ENCODE data around the gene TNFRSF1A. TPM values are rescaled to one million over a fixed set of nuclear protein-coding genes. Genes with fewer than 3 reads are reported as not detected.

Gene TNFRSF1A
- 79.1 and 222 TPM in 2 replicates for total RNA-seq (ENCODE audit: low replicate concordance)
- long read RNA-seq, transcript TNFRSF1A-201 (10 exons, 2,223 nt), result major isoform, 25 of 42 reads
- long read RNA-seq, partial matches to known transcripts, result 9 of 42 reads
- long read RNA-seq, other reads (novel, unspliced or antisense), result 6 of 42 reads

GRCh38 chr12:6341417-6342139, at the start of gene TNFRSF1A:
TNFRSF1A (minus strand) TSS chr12:6342076; CDS start chr12:6341814, 262 bp downstream.
- no peak for DNase-seq (ENCODE audit: extremely low spot score, unreplicated experiment)

GRCh38 chr12:6391013-6391412, 49.1 kb upstream of the TNFRSF1A start:
- peaks cover 4% of the 10 kb centered on the region for H3K4me1 Mint-ChIP-seq (ENCODE audit: unreplicated experiment)
- no peaks in the 10 kb centered on the region for H3K9me3 Mint-ChIP-seq
- H3K27ac Mint-ChIP-seq, result peak overlapping the region; percentile 98
- peaks cover 3% of the 10 kb centered on the region for H3K27me3 Mint-ChIP-seq
- no peak for TF ChIP-seq CTCF (conservative IDR thresholded peaks at IDR 0.05)
- DNase-seq (ENCODE audit: extremely low spot score, unreplicated experiment), result no peak
- no peak overlapping the region for H3K4me3 Mint-ChIP-seq
- peaks cover 20% of the 10 kb centered on the region for H3K36me3 Mint-ChIP-seq

More at GRCh38 chr12:6341417-6342139, at the start of gene TNFRSF1A:
- peaks cover 21% of the 10 kb centered on the region for H3K4me1 Mint-ChIP-seq (ENCODE audit: unreplicated experiment)
- no peak within 1 kb of the TSS for H3K4me3 Mint-ChIP-seq
- H3K9me3 Mint-ChIP-seq, result no peaks in the 10 kb centered on the region
- no peak for TF ChIP-seq CTCF (conservative IDR thresholded peaks at IDR 0.05)
- no peak within 1 kb of the TSS for H3K27ac Mint-ChIP-seq
- H3K36me3 Mint-ChIP-seq, result no peaks in the 10 kb centered on the region
- H3K27me3 Mint-ChIP-seq, result no peaks in the 10 kb centered on the region

GRCh38 chr12:6390084-6390799, 48.4 kb upstream of the TNFRSF1A start:
- H3K27me3 Mint-ChIP-seq, result peaks cover 3% of the 10 kb centered on the region
- TF ChIP-seq CTCF (conservative IDR thresholded peaks at IDR 0.05), result no peak
- H3K36me3 Mint-ChIP-seq, result peaks cover 12% of the 10 kb centered on the region
- H3K9me3 Mint-ChIP-seq, result no peaks in the 10 kb centered on the region
- peaks cover 4% of the 10 kb centered on the region for H3K4me1 Mint-ChIP-seq (ENCODE audit: unreplicated experiment)
- no peak for DNase-seq (ENCODE audit: extremely low spot score, unreplicated experiment)
- H3K4me3 Mint-ChIP-seq, result no peak overlapping the region
- peak overlapping the region; percentile 64 for H3K27ac Mint-ChIP-seq

GRCh38 chr12:6387541-6387940, 45.7 kb upstream of the TNFRSF1A start:
- Mint-ChIP-seq H3K27ac (peak overlapping the region; percentile 37), H3K9me3 (no peaks in the 10 kb centered on the region), H3K27me3 (peaks cover 2% of the 10 kb centered on the region), H3K4me3 (peak overlapping the region; percentile 67), H3K4me1 (ENCODE audit: unreplicated experiment) (peaks cover 4% of the 10 kb centered on the region), H3K36me3 (peaks cover 9% of the 10 kb centered on the region)
- no peak for DNase-seq (ENCODE audit: extremely low spot score, unreplicated experiment)
- TF ChIP-seq CTCF (conservative IDR thresholded peaks at IDR 0.05), result no peak

GRCh38 chr12:6386491-6386890, 44.6 kb upstream of the TNFRSF1A start:
- no peak for TF ChIP-seq CTCF (conservative IDR thresholded peaks at IDR 0.05)
- H3K4me1 Mint-ChIP-seq (ENCODE audit: unreplicated experiment), result peaks cover 4% of the 10 kb centered on the region
- no peaks in the 10 kb centered on the region for H3K9me3 Mint-ChIP-seq
- H3K4me3 Mint-ChIP-seq, result peak overlapping the region; percentile 11
- DNase-seq (ENCODE audit: extremely low spot score, unreplicated experiment), result no peak
- H3K27ac Mint-ChIP-seq, result peak overlapping the region; percentile 37
- H3K36me3 Mint-ChIP-seq, result peaks cover 6% of the 10 kb centered on the region
- no peaks in the 10 kb centered on the region for H3K27me3 Mint-ChIP-seq
